PC-9 (cell line): ENCODE data around the gene EPB42. TPM values are rescaled to one million over a fixed set of nuclear protein-coding genes. Genes with fewer than 3 reads are reported as not detected.

ENCODE experiments used
- BruUV-seq: library from RNA; stranded (reverse); fragments of 400-500 nt; replicated peaks from 2 replicates; lab custom pipeline; 2021; lab: Mats Ljungman, UMichigan
- CTCF ChIA-PET: fragments of 300-600 bp; sonication (Branson Sonifier 250); formaldehyde crosslinking; loops from one replicate; lab custom pipeline; 2022; ENCODE audit warnings: antibody characterized with exemption; lab: Charles Lee
- POLR2A ChIA-PET: fragments of 300-600 bp; sonication (Branson Sonifier 250); formaldehyde crosslinking; loops from one replicate; lab custom pipeline; 2022; ENCODE audit warnings: antibody characterized with exemption; ENCODE audit not compliant: unreplicated experiment; lab: Charles Lee
- DNase-seq, 2 experiments: peaks; one replicate each; pipeline versions ENCODE4 v3.0.0 to v3.0.0-alpha.2; 2015 to 2022; ENCODE audit warnings: mixed read lengths in 1 of 2
- H2AFZ ChIP-seq: fragments of 200-600 bp; sonication (generic); 2 replicates; pipeline ENCODE4 v1.8.1; 2017; ENCODE audit warnings: antibody characterized with exemption
- H3F3A ChIP-seq: fragments of 200-600 bp; sonication (generic); 2 replicates; pipeline ENCODE4 v1.8.1; 2017; ENCODE audit warnings: antibody characterized with exemption, mild to moderate bottlenecking, low read depth; ENCODE audit not compliant: insufficient read depth
- H3K27ac ChIP-seq: fragments of 200-600 bp; sonication (generic); 2 replicates; pipeline ENCODE4 v1.6.1; 2016; ENCODE audit warnings: mixed run types
- H3K27me3 ChIP-seq: fragments of 200-600 bp; sonication (generic); 2 replicates; pipeline ENCODE4 v1.6.1; 2016; ENCODE audit warnings: low read depth, mixed run types; ENCODE audit not compliant: insufficient read depth
- H3K36me3 ChIP-seq: fragments of 200-600 bp; sonication (generic); 2 replicates; pipeline ENCODE4 v1.6.1; 2016; ENCODE audit warnings: low read depth, mixed run types
- H3K4me1 ChIP-seq: fragments of 200-600 bp; sonication (generic); replicated peaks from 2 replicates; pipeline ENCODE4 v1.6.1; 2016; ENCODE audit warnings: mixed run types; ENCODE audit not compliant: insufficient read depth
- H3K4me2 ChIP-seq: fragments of 200-600 bp; sonication (generic); 2 replicates; pipeline ENCODE4 v1.6.1; 2017; ENCODE audit warnings: mixed run types
- H3K4me3 ChIP-seq: fragments of 200-600 bp; sonication (generic); 2 replicates; pipeline ENCODE4 v1.6.1; 2016; ENCODE audit warnings: mixed run types
- H3K79me2 ChIP-seq: fragments of 200-600 bp; sonication (generic); 2 replicates; pipeline ENCODE4 v1.6.1; 2017; ENCODE audit warnings: low read depth, mixed run types
- H3K9me2 ChIP-seq: fragments of 200-600 bp; sonication (generic); 2 replicates; pipeline ENCODE4 v1.8.1; 2017; ENCODE audit warnings: mild to moderate bottlenecking; ENCODE audit not compliant: insufficient read depth
- H3K9me3 ChIP-seq: fragments of 200-600 bp; sonication (generic); 2 replicates; pipeline ENCODE4 v1.8.1; 2016; ENCODE audit warnings: low read depth; ENCODE audit not compliant: insufficient read depth
- H4K20me1 ChIP-seq: fragments of 200-600 bp; sonication (generic); 2 replicates; pipeline ENCODE4 v1.8.1; 2017; ENCODE audit not compliant: insufficient read depth
- EZH2 ChIP-seq: fragments of 200-600 bp; sonication (generic); IDR thresholded peaks from 2 replicates; pipeline ENCODE4 v1.8.0; 2017; ENCODE audit warnings: antibody characterized with exemption, low read depth
- intact Hi-C: fragments of 100-400 bp; cut with micrococcal nuclease; formaldehyde crosslinking; loops from one replicate; pipeline ENCODE4 v1.10.0; 2022; ENCODE audit not compliant: unreplicated experiment
- total RNA-seq: library from RNA; stranded (reverse); gene quantifications from 2 replicates; pipeline ENCODE4 v1.2.3, GENCODE V29; 2021
- TF ChIP-seq, protein P1 (sequence below): fragments of 200-600 bp; sonication (generic); conservative IDR thresholded peaks from 2 replicates; pipeline ENCODE4 v1.6.1; 2017; ENCODE audit warnings: mixed run types, antibody characterized with exemption, mild to moderate bottlenecking, moderate library complexity

Gene EPB42
- total RNA-seq, 1 experiment from 2014 or later: not detected

DNA sequence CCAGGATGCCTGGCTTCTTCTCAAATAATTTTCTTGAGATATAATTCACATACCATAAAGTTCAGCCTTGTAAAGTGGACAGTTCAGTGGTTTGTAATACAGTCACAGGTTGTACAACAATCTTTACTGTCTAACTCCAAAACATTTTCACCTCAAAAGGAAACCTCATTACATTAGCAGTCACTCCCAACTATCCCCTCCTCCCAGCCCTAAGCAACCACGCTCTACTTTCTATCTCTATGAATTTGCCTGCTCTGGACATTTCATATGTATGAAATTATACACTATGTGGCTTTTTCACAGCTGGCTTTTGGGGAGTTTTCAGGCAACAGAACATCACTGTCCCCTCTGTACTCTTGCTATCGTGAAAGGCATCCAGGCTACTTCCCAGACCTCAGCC lies 28.4 kb upstream of the EPB42 start:
- no peak overlapping the region; the same call in 1 of the 2 replicates for H3K4me3 ChIP-seq
- H3K9me3 ChIP-seq: no peaks in the 10 kb centered on the region
- peak overlapping the region; percentile 100 for H3K27ac ChIP-seq
- peaks cover 81% of the 10 kb centered on the region for H3K4me1 ChIP-seq
- H4K20me1 ChIP-seq: no peaks in the 10 kb centered on the region
- intact Hi-C loops: no loop called here
- peaks cover 53% of the 10 kb centered on the region for H3F3A ChIP-seq
- no peaks in the 10 kb centered on the region for H3K9me2 ChIP-seq
- H3K4me2 ChIP-seq: peak overlapping the region; percentile 58
- DNase-seq: no peak
- BruUV-seq: no TSS peak
- TF ChIP-seq, protein P1, sequence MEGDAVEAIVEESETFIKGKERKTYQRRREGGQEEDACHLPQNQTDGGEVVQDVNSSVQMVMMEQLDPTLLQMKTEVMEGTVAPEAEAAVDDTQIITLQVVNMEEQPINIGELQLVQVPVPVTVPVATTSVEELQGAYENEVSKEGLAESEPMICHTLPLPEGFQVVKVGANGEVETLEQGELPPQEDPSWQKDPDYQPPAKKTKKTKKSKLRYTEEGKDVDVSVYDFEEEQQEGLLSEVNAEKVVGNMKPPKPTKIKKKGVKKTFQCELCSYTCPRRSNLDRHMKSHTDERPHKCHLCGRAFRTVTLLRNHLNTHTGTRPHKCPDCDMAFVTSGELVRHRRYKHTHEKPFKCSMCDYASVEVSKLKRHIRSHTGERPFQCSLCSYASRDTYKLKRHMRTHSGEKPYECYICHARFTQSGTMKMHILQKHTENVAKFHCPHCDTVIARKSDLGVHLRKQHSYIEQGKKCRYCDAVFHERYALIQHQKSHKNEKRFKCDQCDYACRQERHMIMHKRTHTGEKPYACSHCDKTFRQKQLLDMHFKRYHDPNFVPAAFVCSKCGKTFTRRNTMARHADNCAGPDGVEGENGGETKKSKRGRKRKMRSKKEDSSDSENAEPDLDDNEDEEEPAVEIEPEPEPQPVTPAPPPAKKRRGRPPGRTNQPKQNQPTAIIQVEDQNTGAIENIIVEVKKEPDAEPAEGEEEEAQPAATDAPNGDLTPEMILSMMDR: no peak
- no peak for TF ChIP-seq EZH2
- ChIA-PET CTCF (no interaction called here), POLR2A (interaction anchor here (0.6 kb wide), 1 partner anchor 23 kb away, joined by 3 read pairs; no protein-coding TSS in a partner anchor)
- no peaks in the 10 kb centered on the region for H3K36me3 ChIP-seq
- H3K27me3 ChIP-seq: no peaks in the 10 kb centered on the region
- H2AFZ ChIP-seq: no peak overlapping the region
- H3K79me2 ChIP-seq: no peaks in the 10 kb centered on the region

- H3F3A ChIP-seq: peaks cover 48% of the 10 kb centered on the region
- H3K4me3 ChIP-seq: no peak overlapping the region
- no TSS peak for BruUV-seq
- H3K9me3 ChIP-seq: no peaks in the 10 kb centered on the region
- H4K20me1 ChIP-seq: no peaks in the 10 kb centered on the region
- no peak overlapping the region for H2AFZ ChIP-seq
- TF ChIP-seq EZH2: no peak
- TF ChIP-seq, protein P1: no peak
- no peaks in the 10 kb centered on the region for H3K79me2 ChIP-seq
- no peak overlapping the region for H3K4me2 ChIP-seq
- intact Hi-C loops: no loop called here
- no peaks in the 10 kb centered on the region for H3K9me2 ChIP-seq
- no peaks in the 10 kb centered on the region for H3K27me3 ChIP-seq
- H3K4me1 ChIP-seq: peaks cover 81% of the 10 kb centered on the region
- no peak for DNase-seq
- ChIA-PET POLR2A (interaction anchor here (0.6 kb wide), 1 partner anchor 63 kb away, joined by 5 read pairs; no protein-coding TSS in a partner anchor), CTCF (no interaction called here)
- H3K27ac ChIP-seq: no peak overlapping the region
- no peaks in the 10 kb centered on the region for H3K36me3 ChIP-seq
Measured at GRCh38 chr15:43246261-43246774, 25.5 kb upstream of the EPB42 start.

DNA sequence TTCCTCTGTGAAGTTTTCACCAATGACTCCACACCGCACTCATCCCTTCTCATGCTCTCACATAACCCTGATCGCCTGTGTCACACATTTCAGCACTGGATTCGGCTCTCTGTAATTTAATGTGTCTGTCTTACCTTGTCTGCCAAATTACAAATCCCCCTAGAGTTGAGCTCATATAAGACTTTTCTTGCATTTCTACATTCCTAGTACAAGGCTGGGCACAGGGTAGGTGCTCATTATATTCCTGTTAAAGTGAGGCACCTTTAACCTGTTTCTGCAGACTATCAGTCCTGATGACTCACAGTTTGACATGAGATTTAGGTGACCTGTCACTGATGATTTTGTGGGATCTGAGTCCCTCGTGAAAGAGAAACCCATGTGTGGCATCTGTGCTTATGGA lies 23.3 kb upstream of the EPB42 start:
- TF ChIP-seq, protein P1: no peak
- TF ChIP-seq EZH2: no peak
- Histone ChIP-seq H3K4me1 (peaks cover 58% of the 10 kb centered on the region), H3K79me2 (no peaks in the 10 kb centered on the region), H3K9me2 (no peaks in the 10 kb centered on the region), H4K20me1 (no peaks in the 10 kb centered on the region), H3K36me3 (no peaks in the 10 kb centered on the region), H3K9me3 (no peaks in the 10 kb centered on the region), H3K4me3 (no peak overlapping the region), H2AFZ (no peak overlapping the region), H3K27me3 (no peaks in the 10 kb centered on the region), H3K27ac (peak overlapping the region; percentile 93), H3F3A (peaks cover 29% of the 10 kb centered on the region; the same call in 1 of the 2 replicates), H3K4me2 (peak overlapping the region; percentile 59)
- no TSS peak for BruUV-seq
- CTCF ChIA-PET: no interaction called here
- DNase-seq: peak in 1 of 2 experiments; percentile 92
- POLR2A ChIA-PET: no interaction called here
- intact Hi-C loops: no loop called here
